ENCODE results near the gene SELENOF.
"Not testable (repeated sequence)": the region's sequence is repeated elsewhere in the genome, so short reads cannot be mapped to it uniquely, and the experiment has no call there.

DNA sequence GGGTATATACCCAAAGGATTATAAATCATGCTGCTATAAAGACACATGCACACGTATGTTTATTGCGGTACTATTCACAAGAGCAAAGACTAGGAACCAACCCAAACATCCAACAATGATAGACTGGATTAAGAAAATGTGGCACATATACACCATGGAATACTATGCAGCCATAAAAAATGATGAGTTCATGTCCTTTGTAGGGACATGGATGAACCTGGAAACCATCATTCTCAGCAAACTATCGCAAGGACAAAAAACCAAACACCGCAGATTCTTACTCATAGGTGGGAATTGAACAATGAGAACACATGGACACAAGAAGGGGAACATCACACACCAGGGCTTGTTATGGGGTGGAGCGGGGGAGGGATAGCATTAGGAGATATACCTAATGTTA, 94.0 kb downstream of the SELENOF start:
- TF ChIP-seq, protein P1, sequence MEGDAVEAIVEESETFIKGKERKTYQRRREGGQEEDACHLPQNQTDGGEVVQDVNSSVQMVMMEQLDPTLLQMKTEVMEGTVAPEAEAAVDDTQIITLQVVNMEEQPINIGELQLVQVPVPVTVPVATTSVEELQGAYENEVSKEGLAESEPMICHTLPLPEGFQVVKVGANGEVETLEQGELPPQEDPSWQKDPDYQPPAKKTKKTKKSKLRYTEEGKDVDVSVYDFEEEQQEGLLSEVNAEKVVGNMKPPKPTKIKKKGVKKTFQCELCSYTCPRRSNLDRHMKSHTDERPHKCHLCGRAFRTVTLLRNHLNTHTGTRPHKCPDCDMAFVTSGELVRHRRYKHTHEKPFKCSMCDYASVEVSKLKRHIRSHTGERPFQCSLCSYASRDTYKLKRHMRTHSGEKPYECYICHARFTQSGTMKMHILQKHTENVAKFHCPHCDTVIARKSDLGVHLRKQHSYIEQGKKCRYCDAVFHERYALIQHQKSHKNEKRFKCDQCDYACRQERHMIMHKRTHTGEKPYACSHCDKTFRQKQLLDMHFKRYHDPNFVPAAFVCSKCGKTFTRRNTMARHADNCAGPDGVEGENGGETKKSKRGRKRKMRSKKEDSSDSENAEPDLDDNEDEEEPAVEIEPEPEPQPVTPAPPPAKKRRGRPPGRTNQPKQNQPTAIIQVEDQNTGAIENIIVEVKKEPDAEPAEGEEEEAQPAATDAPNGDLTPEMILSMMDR (IDR thresholded peaks at IDR 0.05), result not testable (repeated sequence)
- TF ChIP-seq RAD21 (conservative IDR thresholded peaks at IDR 0.05 in 1 of 2, IDR thresholded peaks at IDR 0.05 in 1 of 2); SMC3 (IDR thresholded peaks at IDR 0.05); EP300 (IDR thresholded peaks at IDR 0.05); POLR2A (IDR thresholded peaks at IDR 0.05; ENCODE audit: low read length): not testable (repeated sequence)
- TF ChIP-seq, protein P2, sequence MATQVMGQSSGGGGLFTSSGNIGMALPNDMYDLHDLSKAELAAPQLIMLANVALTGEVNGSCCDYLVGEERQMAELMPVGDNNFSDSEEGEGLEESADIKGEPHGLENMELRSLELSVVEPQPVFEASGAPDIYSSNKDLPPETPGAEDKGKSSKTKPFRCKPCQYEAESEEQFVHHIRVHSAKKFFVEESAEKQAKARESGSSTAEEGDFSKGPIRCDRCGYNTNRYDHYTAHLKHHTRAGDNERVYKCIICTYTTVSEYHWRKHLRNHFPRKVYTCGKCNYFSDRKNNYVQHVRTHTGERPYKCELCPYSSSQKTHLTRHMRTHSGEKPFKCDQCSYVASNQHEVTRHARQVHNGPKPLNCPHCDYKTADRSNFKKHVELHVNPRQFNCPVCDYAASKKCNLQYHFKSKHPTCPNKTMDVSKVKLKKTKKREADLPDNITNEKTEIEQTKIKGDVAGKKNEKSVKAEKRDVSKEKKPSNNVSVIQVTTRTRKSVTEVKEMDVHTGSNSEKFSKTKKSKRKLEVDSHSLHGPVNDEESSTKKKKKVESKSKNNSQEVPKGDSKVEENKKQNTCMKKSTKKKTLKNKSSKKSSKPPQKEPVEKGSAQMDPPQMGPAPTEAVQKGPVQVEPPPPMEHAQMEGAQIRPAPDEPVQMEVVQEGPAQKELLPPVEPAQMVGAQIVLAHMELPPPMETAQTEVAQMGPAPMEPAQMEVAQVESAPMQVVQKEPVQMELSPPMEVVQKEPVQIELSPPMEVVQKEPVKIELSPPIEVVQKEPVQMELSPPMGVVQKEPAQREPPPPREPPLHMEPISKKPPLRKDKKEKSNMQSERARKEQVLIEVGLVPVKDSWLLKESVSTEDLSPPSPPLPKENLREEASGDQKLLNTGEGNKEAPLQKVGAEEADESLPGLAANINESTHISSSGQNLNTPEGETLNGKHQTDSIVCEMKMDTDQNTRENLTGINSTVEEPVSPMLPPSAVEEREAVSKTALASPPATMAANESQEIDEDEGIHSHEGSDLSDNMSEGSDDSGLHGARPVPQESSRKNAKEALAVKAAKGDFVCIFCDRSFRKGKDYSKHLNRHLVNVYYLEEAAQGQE (IDR thresholded peaks at IDR 0.05), result not testable (repeated sequence)

All from A549 (cell line).